ENCODE results near the gene NMNAT2.

DNA sequence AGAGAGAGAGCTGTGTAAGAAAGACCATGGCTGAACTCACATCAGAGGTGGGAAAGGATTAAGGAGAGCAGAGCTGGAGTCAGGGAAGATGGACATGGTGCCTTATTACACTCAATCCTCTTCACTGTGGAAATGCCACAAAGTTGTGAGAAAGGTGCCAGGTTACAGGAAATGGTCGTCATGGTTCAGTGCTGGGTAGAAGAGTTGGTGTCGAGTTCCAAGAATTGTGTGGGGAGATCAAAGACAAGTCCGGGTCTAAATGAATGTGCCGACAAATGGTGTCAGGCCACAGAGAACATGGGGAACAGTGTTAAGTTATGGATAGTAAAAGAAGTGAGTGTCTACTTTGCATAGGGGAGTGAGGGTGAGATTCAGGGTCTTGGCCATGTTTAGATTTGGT is 191.2 kb downstream of the NMNAT2 start:
- TF ChIP-seq, protein P1, sequence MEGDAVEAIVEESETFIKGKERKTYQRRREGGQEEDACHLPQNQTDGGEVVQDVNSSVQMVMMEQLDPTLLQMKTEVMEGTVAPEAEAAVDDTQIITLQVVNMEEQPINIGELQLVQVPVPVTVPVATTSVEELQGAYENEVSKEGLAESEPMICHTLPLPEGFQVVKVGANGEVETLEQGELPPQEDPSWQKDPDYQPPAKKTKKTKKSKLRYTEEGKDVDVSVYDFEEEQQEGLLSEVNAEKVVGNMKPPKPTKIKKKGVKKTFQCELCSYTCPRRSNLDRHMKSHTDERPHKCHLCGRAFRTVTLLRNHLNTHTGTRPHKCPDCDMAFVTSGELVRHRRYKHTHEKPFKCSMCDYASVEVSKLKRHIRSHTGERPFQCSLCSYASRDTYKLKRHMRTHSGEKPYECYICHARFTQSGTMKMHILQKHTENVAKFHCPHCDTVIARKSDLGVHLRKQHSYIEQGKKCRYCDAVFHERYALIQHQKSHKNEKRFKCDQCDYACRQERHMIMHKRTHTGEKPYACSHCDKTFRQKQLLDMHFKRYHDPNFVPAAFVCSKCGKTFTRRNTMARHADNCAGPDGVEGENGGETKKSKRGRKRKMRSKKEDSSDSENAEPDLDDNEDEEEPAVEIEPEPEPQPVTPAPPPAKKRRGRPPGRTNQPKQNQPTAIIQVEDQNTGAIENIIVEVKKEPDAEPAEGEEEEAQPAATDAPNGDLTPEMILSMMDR (conservative IDR thresholded peaks at IDR 0.05; ENCODE audit: low read length): no peak
- TF ChIP-seq EZH2phosphoT487 (IDR thresholded peaks at IDR 0.05; ENCODE audit: borderline replicate concordance, low read depth, low read length): no peak

All from OCI-LY7 (cell line).